K562 (cell line): Measurements from ENCODE around the gene ADGRF1.

Experiments
- ASH1L ChIP-seq: fragments of 450-650 bp; IDR thresholded peaks from 2 replicates; pipeline ENCODE4 v1.6.1; 2018; ENCODE audit warnings: borderline replicate concordance, mild to moderate bottlenecking, low read depth; ENCODE audit not compliant: partially characterized antibody
- NR3C1 ChIP-seq: sonication (generic); formaldehyde crosslinking; IDR thresholded peaks from 2 replicates; pipeline ENCODE4 v1.8.1; 2022; ENCODE audit warnings: missing genetic modification reagents
- ZC3H4 ChIP-seq: sonication (generic); formaldehyde crosslinking; IDR thresholded peaks from 2 replicates; pipeline ENCODE4 v1.9.0; 2021; ENCODE audit warnings: missing genetic modification reagents, borderline replicate concordance
- TF ChIP-seq, protein P1 (sequence below), 2 experiments: fragments of 450-650 bp; IDR thresholded peaks; 2 replicates each; pipeline ENCODE4 v1.6.1; 2018; ENCODE audit warnings: mild to moderate bottlenecking in 2 of 2, low read depth in 1 of 2; ENCODE audit not compliant: partially characterized antibody in 2 of 2

DNA sequence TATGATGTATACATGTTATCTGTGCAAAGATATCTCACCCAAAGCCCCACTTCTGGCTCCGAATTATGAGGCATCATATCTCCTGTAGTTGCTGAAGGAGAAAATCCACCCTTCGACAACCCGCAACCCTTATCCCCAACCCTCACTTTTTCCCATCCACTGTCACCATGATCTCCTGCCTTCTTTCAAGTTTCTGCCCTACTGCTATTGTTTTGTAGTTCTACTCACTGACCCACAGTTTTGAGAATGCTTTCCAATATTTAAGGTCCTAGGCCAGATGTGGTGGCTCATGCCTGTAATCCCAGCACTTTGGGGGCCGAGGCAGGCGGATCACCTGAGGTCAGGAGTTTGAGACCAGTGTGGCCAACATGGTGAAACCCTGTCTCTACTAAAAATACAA is 22.2 kb downstream of the ADGRF1 start:
- TF ChIP-seq NR3C1 (CRISPR knock-in tag) (no peak), ZC3H4 (CRISPR knock-in tag) (no peak), ASH1L (no peak)
- TF ChIP-seq, protein P1, sequence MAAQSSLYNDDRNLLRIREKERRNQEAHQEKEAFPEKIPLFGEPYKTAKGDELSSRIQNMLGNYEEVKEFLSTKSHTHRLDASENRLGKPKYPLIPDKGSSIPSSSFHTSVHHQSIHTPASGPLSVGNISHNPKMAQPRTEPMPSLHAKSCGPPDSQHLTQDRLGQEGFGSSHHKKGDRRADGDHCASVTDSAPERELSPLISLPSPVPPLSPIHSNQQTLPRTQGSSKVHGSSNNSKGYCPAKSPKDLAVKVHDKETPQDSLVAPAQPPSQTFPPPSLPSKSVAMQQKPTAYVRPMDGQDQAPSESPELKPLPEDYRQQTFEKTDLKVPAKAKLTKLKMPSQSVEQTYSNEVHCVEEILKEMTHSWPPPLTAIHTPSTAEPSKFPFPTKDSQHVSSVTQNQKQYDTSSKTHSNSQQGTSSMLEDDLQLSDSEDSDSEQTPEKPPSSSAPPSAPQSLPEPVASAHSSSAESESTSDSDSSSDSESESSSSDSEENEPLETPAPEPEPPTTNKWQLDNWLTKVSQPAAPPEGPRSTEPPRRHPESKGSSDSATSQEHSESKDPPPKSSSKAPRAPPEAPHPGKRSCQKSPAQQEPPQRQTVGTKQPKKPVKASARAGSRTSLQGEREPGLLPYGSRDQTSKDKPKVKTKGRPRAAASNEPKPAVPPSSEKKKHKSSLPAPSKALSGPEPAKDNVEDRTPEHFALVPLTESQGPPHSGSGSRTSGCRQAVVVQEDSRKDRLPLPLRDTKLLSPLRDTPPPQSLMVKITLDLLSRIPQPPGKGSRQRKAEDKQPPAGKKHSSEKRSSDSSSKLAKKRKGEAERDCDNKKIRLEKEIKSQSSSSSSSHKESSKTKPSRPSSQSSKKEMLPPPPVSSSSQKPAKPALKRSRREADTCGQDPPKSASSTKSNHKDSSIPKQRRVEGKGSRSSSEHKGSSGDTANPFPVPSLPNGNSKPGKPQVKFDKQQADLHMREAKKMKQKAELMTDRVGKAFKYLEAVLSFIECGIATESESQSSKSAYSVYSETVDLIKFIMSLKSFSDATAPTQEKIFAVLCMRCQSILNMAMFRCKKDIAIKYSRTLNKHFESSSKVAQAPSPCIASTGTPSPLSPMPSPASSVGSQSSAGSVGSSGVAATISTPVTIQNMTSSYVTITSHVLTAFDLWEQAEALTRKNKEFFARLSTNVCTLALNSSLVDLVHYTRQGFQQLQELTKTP (IDR thresholded peaks at IDR 0.05; ENCODE audit: low read depth in 1 of 2, partially characterized antibody in 2 of 2): no peak
